ENCODE results near the gene JAGN1. TPM values are rescaled to one million over a fixed set of nuclear protein-coding genes. Genes with fewer than 3 reads are reported as not detected.
"Not testable (repeated sequence)": the region's sequence is repeated elsewhere in the genome, so short reads cannot be mapped to it uniquely, and the experiment has no call there.

The JAGN1 gene
- total RNA-seq, 2 experiments from 2014 or later, result 27.1 to 33.0 TPM

DNA sequence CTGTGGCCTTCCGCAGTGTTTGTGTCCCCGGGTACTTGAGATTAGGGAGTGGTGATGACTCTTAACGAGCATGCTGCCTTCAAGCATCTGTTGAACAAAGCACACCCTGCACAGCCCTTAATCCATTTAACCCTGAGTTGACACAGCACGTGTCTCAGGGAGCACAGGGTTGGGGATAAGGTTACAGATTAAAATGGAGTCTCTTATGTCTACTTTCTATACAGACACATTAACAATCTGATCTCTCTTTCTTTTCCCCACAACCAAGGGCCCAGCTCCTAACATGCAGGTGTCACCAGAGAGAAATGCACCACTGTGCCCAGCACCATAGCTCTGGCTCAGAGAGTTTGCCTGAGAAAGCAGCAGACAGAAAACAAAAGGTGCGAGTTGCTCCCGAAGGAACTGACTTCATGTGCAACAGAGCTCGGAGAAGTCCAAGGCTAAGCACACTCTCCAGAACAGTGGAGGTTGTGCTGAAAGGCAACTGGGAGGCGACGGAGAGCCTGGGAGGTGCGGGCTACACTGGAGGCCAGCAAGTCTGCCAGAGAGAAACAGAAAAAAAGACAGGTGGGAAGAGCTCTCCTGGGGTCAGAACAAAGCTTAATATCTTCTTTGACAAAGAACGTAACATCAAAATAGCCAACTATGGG, 36.0 kb upstream of the JAGN1 start:
- H3K36me3 Mint-ChIP-seq (ENCODE audit: low read depth); H3K9me3 Mint-ChIP-seq (ENCODE audit: low read depth); intact Hi-C loops (cut with DNase I, micrococcal nuclease); ATAC-seq; H3K4me3 Mint-ChIP-seq; H3K27ac Mint-ChIP-seq; H3K4me1 Mint-ChIP-seq; DNase-seq; H3K27me3 Mint-ChIP-seq; POLR2A ChIA-PET: not testable (repeated sequence)
- CTCF ChIA-PET, result interaction anchor here (0.7 to 1.6 kb wide), 3 partner anchors 17 to 259 kb away, joined by 3 to 4 read pairs (median 4); no protein-coding TSS in a partner anchor

DNA sequence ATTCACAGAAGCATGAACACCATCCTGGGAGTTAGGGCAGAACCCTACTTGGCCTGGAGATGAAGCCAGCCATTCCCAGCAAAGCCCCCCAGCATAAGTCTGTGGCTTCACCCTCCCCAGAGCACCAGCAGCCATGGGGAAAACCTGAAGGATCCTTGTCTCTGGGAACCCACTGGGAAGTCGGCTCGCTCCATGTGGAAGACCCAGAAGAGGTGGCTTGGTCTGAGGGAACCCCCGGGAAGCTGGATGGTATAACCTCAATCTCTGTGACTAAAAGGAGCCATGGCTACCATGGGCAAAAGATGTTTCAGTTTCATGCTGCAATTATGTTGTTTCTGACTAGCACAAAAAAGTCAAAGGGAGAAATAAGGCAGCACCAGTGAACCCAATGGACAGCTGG, 34.8 kb upstream of the JAGN1 start:
- H3K36me3 Mint-ChIP-seq (ENCODE audit: low read depth), result no peaks in the 10 kb centered on the region
- POLR2A ChIA-PET, result no interaction called here
- DNase-seq, result no peak
- H3K27ac Mint-ChIP-seq, result no peak overlapping the region
- CTCF ChIA-PET, result interaction anchor here (0.8 to 1.6 kb wide), 2 partner anchors 76 to 125 kb away, joined by 3 to 4 read pairs; no protein-coding TSS in a partner anchor
- intact Hi-C loops (cut with DNase I, micrococcal nuclease), result no loop called here
- H3K4me1 Mint-ChIP-seq, result no peaks in the 10 kb centered on the region
- H3K9me3 Mint-ChIP-seq (ENCODE audit: low read depth), result no peaks in the 10 kb centered on the region
- H3K27me3 Mint-ChIP-seq, result no peaks in the 10 kb centered on the region
- no peak for ATAC-seq
- H3K4me3 Mint-ChIP-seq, result no peak overlapping the region

DNA sequence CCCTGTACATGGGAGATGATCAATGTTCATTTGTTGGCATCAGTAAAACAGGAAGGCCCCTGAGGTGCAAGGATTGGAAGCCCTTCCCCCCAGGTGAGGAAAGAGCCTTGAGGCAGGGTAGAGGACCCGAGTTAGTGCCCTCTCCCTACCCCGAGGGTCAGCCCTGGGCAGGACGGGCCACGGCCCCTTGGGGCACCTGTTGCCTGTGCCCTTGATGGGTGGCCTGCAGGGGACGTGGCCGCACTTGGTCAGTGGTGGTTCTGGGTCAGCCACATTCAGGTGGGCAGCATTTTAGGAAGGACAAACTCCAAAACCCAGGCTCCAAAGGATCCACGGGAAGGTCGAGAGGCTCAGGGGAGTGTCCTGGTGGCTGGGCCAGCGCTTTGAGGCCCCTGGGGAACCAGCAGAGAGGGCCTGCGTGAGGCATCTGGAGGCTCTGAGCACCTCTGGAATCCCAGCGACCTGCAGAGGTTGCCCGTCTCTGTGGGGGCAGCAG, 30.8 kb upstream of the JAGN1 start:
- ChIA-PET CTCF (no interaction called here), POLR2A (no interaction called here)
- ATAC-seq (no peak), DNase-seq (no peak)
- Mint-ChIP-seq H3K9me3 (ENCODE audit: low read depth) (no peaks in the 10 kb centered on the region), H3K27ac (no peak overlapping the region), H3K36me3 (ENCODE audit: low read depth) (no peaks in the 10 kb centered on the region), H3K4me3 (no peak overlapping the region), H3K4me1 (no peaks in the 10 kb centered on the region), H3K27me3 (peaks cover 6% of the 10 kb centered on the region)
- intact Hi-C loops (cut with DNase I, micrococcal nuclease), result no loop called here

DNA sequence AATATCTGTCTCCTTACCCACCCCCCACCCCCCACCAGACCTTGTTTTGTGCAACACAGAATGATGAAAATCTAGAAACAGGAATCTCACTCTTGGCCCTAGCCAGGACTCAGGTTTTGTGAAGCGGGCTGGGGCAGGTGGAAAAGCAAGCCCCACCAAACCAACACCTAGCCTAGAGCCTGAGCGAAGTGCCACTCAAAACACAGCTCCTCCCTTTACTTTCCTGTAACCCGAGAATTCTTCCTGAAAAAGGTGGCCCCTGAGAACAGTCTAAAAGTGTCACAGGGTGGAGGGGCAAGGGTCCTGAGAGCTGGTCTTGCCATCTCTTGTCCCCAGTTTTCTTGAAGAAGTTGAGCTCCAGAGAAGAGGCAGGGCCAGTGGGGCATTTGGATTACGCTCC, 29.2 kb upstream of the JAGN1 start:
- DNase-seq (no peak), ATAC-seq (no peak)
- POLR2A ChIA-PET, result no interaction called here
- Mint-ChIP-seq H3K36me3 (ENCODE audit: low read depth) (no peaks in the 10 kb centered on the region), H3K4me3 (no peak overlapping the region), H3K4me1 (no peaks in the 10 kb centered on the region), H3K27ac (no peak overlapping the region), H3K9me3 (ENCODE audit: low read depth) (no peaks in the 10 kb centered on the region), H3K27me3 (peaks cover 6% of the 10 kb centered on the region)
- CTCF ChIA-PET, result interaction anchor here (1.1 kb wide), 1 partner anchor 13 kb away, joined by 3 read pairs; no protein-coding TSS in a partner anchor
- intact Hi-C loops (cut with DNase I, micrococcal nuclease), result no loop called here

DNA sequence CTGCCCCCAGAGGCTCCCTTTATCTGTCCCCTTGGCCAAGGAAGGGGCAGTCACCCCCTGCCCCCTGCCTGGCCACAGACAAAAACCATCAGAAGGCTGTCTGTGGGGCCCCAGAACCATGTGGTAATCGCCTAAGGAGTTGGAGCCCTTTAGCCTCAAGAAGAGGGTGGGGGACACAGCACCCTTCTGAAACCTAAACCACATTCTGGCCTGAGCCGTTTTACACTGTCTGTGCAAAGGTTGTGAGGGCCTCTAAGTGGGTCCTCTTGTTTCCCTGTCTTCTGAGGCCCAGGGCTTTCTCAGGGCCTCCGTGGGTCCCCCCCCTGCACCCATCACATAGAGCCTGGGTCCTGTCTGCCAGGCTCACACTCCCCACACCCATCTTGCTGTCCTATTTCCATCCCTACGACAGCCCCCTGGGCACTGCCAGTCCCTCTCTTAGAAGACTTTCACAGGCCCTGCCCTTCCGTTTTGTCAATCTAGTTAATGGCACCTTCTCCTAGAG, 28.7 kb upstream of the JAGN1 start:
- CTCF ChIA-PET, result interaction anchor here (1.1 kb wide), 1 partner anchor 13 kb away, joined by 3 read pairs; no protein-coding TSS in a partner anchor

DNA sequence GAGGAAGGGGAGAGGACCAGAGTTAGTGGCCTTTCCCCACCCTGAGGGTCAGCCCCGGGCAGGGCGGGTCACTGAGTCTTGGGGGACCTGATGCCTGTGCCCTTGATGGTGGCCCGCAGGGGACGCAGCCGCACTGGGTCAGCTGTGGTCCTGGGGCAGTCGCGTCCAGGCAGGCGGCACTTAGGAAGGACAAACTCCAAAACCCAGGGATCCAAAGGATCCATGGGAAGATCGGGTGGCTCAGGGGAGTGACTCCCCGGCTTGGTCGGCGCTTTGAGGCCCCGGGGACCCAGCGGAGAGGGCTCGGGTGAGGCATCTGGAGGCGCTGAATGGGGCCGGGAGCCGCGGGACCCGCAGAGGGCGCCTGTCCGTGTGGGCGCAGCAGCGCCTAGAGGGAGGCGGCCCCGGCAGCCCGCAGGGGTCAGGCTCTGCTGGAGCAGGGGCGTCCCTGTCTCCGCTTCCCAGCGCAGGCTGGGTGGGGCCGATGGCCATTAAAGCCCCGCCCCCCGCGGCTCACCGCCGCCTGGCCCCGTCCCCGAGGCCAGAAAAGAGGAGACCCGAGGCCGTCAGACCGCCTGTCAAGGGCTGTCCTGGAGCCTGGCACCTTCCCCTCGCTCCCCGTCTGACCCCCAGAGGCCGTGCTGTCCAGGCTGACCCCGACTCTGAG, 27.9 kb upstream of the JAGN1 start:
- no peaks in the 10 kb centered on the region for H3K36me3 Mint-ChIP-seq (ENCODE audit: low read depth)

More for the DNA sequence above, 28.7 kb upstream of the JAGN1 start:
- POLR2A ChIA-PET, result no interaction called here
- Mint-ChIP-seq H3K9me3 (ENCODE audit: low read depth) (no peaks in the 10 kb centered on the region), H3K27me3 (peaks cover 6% of the 10 kb centered on the region), H3K27ac (no peak overlapping the region), H3K4me3 (no peak overlapping the region), H3K36me3 (ENCODE audit: low read depth) (no peaks in the 10 kb centered on the region), H3K4me1 (no peaks in the 10 kb centered on the region)
- ATAC-seq (no peak), DNase-seq (no peak)
- intact Hi-C loops (cut with DNase I, micrococcal nuclease), result no loop called here

DNA sequence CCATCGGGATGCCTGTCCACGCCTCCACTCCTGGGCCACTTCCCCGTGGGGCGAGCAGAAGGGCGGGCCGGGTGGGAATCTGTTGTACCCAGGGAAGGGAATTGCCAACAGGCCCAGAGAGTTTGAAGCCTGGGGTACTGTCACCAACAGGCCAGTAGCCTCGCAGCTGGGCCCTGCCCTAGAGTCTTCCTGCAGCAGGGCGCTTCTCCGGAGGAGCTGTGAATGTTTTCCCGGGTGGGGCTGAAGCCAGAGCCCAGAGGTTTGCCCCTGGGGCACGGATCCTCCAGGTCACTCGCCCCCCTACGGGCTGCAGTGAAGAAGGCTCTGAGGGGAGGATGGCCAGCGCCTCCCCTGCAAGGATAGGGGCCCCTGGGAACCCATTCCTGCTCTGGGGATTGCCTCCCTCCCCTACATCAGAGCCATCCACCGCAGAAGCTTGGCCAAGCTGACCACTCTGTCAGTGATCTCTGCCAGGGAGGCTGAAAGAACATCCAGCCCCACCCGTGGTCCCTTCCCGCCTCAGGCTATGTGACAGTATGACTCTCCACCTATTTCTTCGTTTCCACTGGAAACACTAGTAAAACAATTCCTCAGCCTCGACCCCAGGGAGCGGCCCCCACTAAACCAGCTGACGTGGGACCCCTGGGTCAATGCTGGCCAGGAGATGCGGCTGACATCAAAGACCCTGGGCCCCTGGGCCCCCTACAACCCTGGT, 27.2 kb upstream of the JAGN1 start:
- H3K4me3 Mint-ChIP-seq, result no peak overlapping the region
- intact Hi-C loops (cut with DNase I, micrococcal nuclease), result no loop called here
- H3K9me3 Mint-ChIP-seq (ENCODE audit: low read depth), result no peaks in the 10 kb centered on the region
- no peak overlapping the region for H3K27ac Mint-ChIP-seq
- peaks cover 6% of the 10 kb centered on the region for H3K27me3 Mint-ChIP-seq
- DNase-seq (no peak), ATAC-seq (no peak)
- no peaks in the 10 kb centered on the region for H3K4me1 Mint-ChIP-seq
- CTCF ChIA-PET, result no interaction called here
- POLR2A ChIA-PET, result interaction anchor here (0.5 kb wide), 2 partner anchors 42 to 443 kb away, joined by 4 to 6 read pairs; no protein-coding TSS in a partner anchor
- H3K36me3 Mint-ChIP-seq (ENCODE audit: low read depth), result no peaks in the 10 kb centered on the region

More for the DNA sequence above, 27.9 kb upstream of the JAGN1 start:
- peaks cover 6% of the 10 kb centered on the region for H3K27me3 Mint-ChIP-seq
- no peak overlapping the region for H3K27ac Mint-ChIP-seq
- CTCF ChIA-PET, result no interaction called here
- H3K9me3 Mint-ChIP-seq (ENCODE audit: low read depth), result no peaks in the 10 kb centered on the region
- H3K4me1 Mint-ChIP-seq, result no peaks in the 10 kb centered on the region
- intact Hi-C loops (cut with DNase I, micrococcal nuclease), result no loop called here
- peak; percentile 72 for ATAC-seq
- H3K4me3 Mint-ChIP-seq, result no peak overlapping the region
- POLR2A ChIA-PET, result no interaction called here
- DNase-seq, result peak; percentile 55

DNA sequence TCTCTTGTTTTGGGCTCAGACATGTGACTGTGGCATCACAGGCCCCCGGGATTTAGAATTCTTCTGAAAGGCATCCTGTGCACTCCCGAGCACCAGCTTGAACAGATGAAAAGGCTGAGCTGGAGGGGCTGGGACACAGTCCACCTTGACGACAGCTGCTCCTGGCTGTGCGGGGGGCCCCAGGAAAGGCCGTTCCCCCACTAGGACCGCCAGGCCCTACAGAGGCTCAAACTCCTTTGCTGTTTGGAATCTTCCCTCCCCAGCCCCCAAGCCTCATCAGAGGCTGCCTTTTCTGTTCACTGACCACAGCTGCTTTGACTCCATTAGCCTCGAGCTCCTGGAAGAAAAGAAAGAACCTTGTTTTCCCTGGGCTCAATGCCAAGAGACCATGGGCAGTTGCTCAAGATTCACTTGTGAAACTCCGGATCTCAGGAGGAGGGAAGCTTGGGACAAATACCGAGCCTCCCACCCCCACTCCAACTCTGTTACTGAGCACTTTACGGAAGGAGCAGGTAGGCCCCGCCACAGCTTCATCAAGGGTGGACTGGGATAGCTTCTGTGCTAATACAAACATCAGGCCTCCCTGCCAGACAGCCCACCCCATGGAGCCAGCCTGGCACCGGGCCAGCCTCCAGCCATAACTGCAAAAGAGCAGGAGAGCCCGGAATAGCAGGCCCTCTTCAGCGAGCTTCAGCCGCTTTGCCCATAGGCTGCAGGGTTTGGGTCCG, 26.0 kb upstream of the JAGN1 start:
- H3K4me1 Mint-ChIP-seq, result no peaks in the 10 kb centered on the region
- ATAC-seq (no peak), DNase-seq (no peak)
- peaks cover 6% of the 10 kb centered on the region for H3K27me3 Mint-ChIP-seq
- ChIA-PET CTCF (interaction anchor here (0.8 kb wide), 1 partner anchor 11 kb away, joined by 3 read pairs; no protein-coding TSS in a partner anchor), POLR2A (no interaction called here)
- intact Hi-C loops (cut with DNase I, micrococcal nuclease), result no loop called here
- no peak overlapping the region for H3K4me3 Mint-ChIP-seq
- no peaks in the 10 kb centered on the region for H3K36me3 Mint-ChIP-seq (ENCODE audit: low read depth)
- no peaks in the 10 kb centered on the region for H3K9me3 Mint-ChIP-seq (ENCODE audit: low read depth)
- no peak overlapping the region for H3K27ac Mint-ChIP-seq

DNA sequence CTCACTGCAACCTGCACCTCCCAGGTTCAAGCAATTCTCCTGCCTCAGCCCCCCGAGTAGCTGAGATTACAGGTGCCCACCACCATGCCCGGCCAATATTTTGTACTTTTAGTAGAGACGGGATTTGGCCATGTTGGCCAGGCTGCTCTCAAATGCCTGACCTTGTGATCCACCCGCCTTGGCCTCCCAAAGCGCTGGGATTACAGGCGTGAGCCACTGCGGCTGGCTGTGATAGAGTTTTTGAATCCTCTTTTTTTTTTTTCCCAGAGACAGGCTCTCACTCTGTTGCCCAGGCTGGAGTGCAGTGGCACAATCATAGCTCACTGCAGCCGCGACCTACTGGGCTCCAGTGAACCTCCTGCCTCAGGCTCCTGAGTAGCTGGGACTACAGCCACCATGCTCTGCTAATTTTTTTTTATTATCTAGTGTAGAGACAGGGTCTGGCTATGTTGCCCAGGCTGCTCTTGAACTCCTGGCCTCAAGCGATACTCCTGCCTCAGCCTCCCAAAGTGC, 25.2 kb upstream of the JAGN1 start:
- H3K4me3 Mint-ChIP-seq; DNase-seq; H3K9me3 Mint-ChIP-seq (ENCODE audit: low read depth); ATAC-seq; H3K36me3 Mint-ChIP-seq (ENCODE audit: low read depth); H3K27me3 Mint-ChIP-seq; intact Hi-C loops (cut with DNase I, micrococcal nuclease); H3K27ac Mint-ChIP-seq; H3K4me1 Mint-ChIP-seq: not testable (repeated sequence)
- POLR2A ChIA-PET, result interaction anchor here (0.6 kb wide), 1 partner anchor 15 kb away, joined by 3 read pairs; the partner anchor contains the start of gene CIDEC
- CTCF ChIA-PET, result interaction anchor here (0.6 to 1.1 kb wide), 3 partner anchors 12 to 855 kb away, joined by 3 to 4 read pairs (median 3); no protein-coding TSS in a partner anchor

DNA sequence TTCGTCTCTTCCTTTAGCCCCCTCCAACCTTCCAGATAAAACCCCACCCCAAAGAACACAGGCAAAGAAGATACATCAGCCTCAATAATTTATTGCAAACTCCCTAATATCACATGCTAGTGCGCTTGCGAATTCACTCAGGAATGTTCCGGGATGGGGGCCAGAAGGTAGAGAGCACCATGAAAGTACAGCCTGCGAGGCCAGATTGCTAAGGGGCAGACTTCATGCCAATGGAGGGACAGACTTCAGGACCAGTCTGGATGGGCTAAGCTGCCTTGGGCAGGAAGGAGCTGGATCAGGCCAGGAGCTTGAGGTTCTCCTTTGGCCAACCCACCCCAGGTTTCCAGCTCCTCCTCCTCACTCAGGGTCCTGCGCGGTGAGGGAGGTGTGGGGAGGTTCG, 23.8 kb upstream of the JAGN1 start:
- DNase-seq (no peak), ATAC-seq (no peak)
- H3K27ac Mint-ChIP-seq, result no peak overlapping the region
- no peaks in the 10 kb centered on the region for H3K36me3 Mint-ChIP-seq (ENCODE audit: low read depth)
- intact Hi-C loops (cut with DNase I, micrococcal nuclease), result no loop called here
- H3K4me3 Mint-ChIP-seq, result no peak overlapping the region
- H3K4me1 Mint-ChIP-seq, result no peaks in the 10 kb centered on the region
- POLR2A ChIA-PET, result no interaction called here
- CTCF ChIA-PET, result interaction anchor here (0.8 kb wide), 1 partner anchor 10 kb away, joined by 3 read pairs; no protein-coding TSS in a partner anchor
- no peaks in the 10 kb centered on the region for H3K9me3 Mint-ChIP-seq (ENCODE audit: low read depth)
- H3K27me3 Mint-ChIP-seq, result peaks cover 6% of the 10 kb centered on the region

DNA sequence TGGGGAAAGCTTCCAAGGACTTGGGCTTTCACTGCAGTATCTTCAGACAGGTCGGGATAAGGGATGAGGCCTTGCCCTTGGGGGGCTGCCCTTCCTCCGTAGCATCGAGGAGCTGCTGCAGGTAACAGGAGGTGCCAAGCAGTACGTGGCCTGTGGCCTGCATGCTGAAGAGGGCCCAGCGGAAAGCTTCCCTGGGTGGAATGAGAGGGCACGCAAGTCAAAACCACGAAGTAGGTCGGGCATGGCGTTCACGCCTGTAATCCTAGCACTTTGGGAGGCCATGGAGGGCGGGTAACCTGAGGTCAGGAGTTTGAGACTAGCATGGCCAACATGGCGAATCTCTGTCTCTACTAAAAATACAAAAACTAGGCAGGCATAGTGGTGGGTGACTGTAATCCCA, 23.3 kb upstream of the JAGN1 start:
- ChIA-PET POLR2A (no interaction called here), CTCF (no interaction called here)
- ATAC-seq (no peak), DNase-seq (no peak)
- Mint-ChIP-seq H3K9me3 (ENCODE audit: low read depth) (no peaks in the 10 kb centered on the region), H3K27me3 (peaks cover 3% of the 10 kb centered on the region), H3K4me1 (no peaks in the 10 kb centered on the region), H3K4me3 (no peak overlapping the region), H3K27ac (no peak overlapping the region), H3K36me3 (ENCODE audit: low read depth) (no peaks in the 10 kb centered on the region)
- intact Hi-C loops (cut with DNase I, micrococcal nuclease), result no loop called here
